C4-2B (cell line): ENCODE results near the gene TOLLIP.

Experiments
- CTCF ChIP-seq: fragments of 450-650 bp; conservative IDR thresholded peaks from 2 replicates; pipeline ENCODE4 v1.5.1; 2017; ENCODE audit warnings: mild to moderate bottlenecking
- ZFX ChIP-seq: fragments of 450-650 bp; IDR thresholded peaks from 2 replicates; pipeline ENCODE4 v1.6.1; 2017

GRCh38 chr11:1230456-1231395 is 78.7 kb downstream of the TOLLIP start:
- TF ChIP-seq CTCF (peak; percentile 24), ZFX (no peak)
